ENCODE measurements around the gene PABPC3.

PABPC3 gene

GRCh38 chr13:25111585-25111956, 15.6 kb downstream of the PABPC3 start:
- DNase-seq (ENCODE audit: low read depth in 2 of 2), result no peak

- no peak for DNase-seq (ENCODE audit: low read depth in 2 of 2)
Measured at GRCh38 chr13:25112695-25113255, 16.8 kb downstream of the PABPC3 start.

GRCh38 chr13:25114220-25114619, 18.3 kb downstream of the PABPC3 start:
- peak; percentile 4 to 14 for DNase-seq (ENCODE audit: low read depth in 2 of 2)

- no peak for DNase-seq (ENCODE audit: low read depth in 2 of 2)
Measured at GRCh38 chr13:25116044-25116443, 20.1 kb downstream of the PABPC3 start.

- DNase-seq (ENCODE audit: low read depth in 2 of 2), result no peak
Measured at GRCh38 chr13:25117312-25117711, 21.4 kb downstream of the PABPC3 start.

GRCh38 chr13:25118378-25118905, 22.5 kb downstream of the PABPC3 start:
- no peak for DNase-seq (ENCODE audit: low read depth in 2 of 2)

GRCh38 chr13:25130944-25131343, 35.0 kb downstream of the PABPC3 start:
- DNase-seq (ENCODE audit: low read depth in 2 of 2), result no peak

GRCh38 chr13:25131881-25132420, 36.0 kb downstream of the PABPC3 start:
- DNase-seq (ENCODE audit: low read depth in 2 of 2), result no peak

GRCh38 chr13:25132751-25133390, 36.9 kb downstream of the PABPC3 start:
- no peak for DNase-seq (ENCODE audit: low read depth in 2 of 2)

- no peak for DNase-seq (ENCODE audit: low read depth in 2 of 2)
Measured at GRCh38 chr13:25135896-25136295, 40.0 kb downstream of the PABPC3 start.

GRCh38 chr13:25136880-25137787, 41.2 kb downstream of the PABPC3 start:
- DNase-seq (ENCODE audit: low read depth in 2 of 2), result no peak

GRCh38 chr13:25137788-25138115, 41.8 kb downstream of the PABPC3 start:
- DNase-seq (ENCODE audit: low read depth in 2 of 2), result no peak

GRCh38 chr13:25141042-25141441, 45.1 kb downstream of the PABPC3 start:
- DNase-seq (ENCODE audit: low read depth in 2 of 2), result no peak

GRCh38 chr13:25143706-25144105, 47.8 kb downstream of the PABPC3 start:
- no peak for DNase-seq (ENCODE audit: low read depth in 2 of 2)

GRCh38 chr13:25147638-25148401, 51.9 kb downstream of the PABPC3 start:
- DNase-seq (ENCODE audit: low read depth in 2 of 2), result no peak

GRCh38 chr13:25148402-25148771, 52.5 kb downstream of the PABPC3 start:
- DNase-seq (ENCODE audit: low read depth in 2 of 2), result no peak

All from stimulated activated CD8-positive, alpha-beta memory T cell treated with anti-CD3 and anti-CD28 coated beads, Interleukin-2, amount 100 ng/mL, for 1 hour (primary cell).